Adrenal gland (tissue), 12 donors: ENCODE measurements around the gene PXDN. TPM values are rescaled to one million over a fixed set of nuclear protein-coding genes. Genes with fewer than 3 reads are reported as not detected.

Source experiments
- DNase-seq, 7 donors: peaks; one replicate each; pipeline ENCODE4 v3.0.0-alpha.2; 2019 to 2020
- H3K27ac ChIP-seq, 5 donors: fragments of 200-600 bp; sonication (generic) in 4 of 5; 1 replicate in 3 of 5; 2 replicates in 2 of 5; pipeline versions ENCODE4 v1.5.1 to v1.8.0; 2016 to 2020; ENCODE audit warnings: mild to moderate bottlenecking in 1 of 5
- H3K27me3 ChIP-seq: fragments of 200-600 bp; 2 replicates; pipeline ENCODE4 v1.8.0; 2021
- H3K36me3 ChIP-seq, 2 donors: fragments of 200-600 bp; replicated peaks in 1 of 2; 1 replicate in 1 of 2; 2 replicates in 1 of 2; pipeline versions ENCODE4 v1.5.1 to v1.8.0; 2018 to 2022
- H3K4me1 ChIP-seq, 2 donors: fragments of 200-600 bp; replicated peaks in 1 of 2; 1 replicate in 1 of 2; 2 replicates in 1 of 2; pipeline versions ENCODE4 v1.5.1 to v1.8.0; 2018 to 2021
- H3K4me3 ChIP-seq, 4 donors: fragments of 200-600 bp; sonication (generic) in 3 of 4; one replicate each; pipeline ENCODE4 v1.5.1; 2016 to 2018
- H3K9me3 ChIP-seq, 3 donors: fragments of 200-600 bp; sonication (generic) in 1 of 3; replicated peaks in 1 of 3; 1 replicate in 2 of 3; 2 replicates in 1 of 3; pipeline versions ENCODE4 v1.5.1 to v1.8.0; 2016 to 2021
- POLR2A ChIP-seq, 2 donors: fragments of 450-650 bp; IDR thresholded peaks; one replicate each; pipeline ENCODE4 v1.6.1; 2017; ENCODE audit warnings: antibody characterized with exemption in 2 of 2, mild to moderate bottlenecking in 2 of 2, moderate library complexity in 1 of 2
- WGBS, 4 donors: extraction: QIAGEN DNeasy Blood & Tissue Kit in 2 of 4; methylation state at CpG; one replicate each; pipeline versions ENCODE4 v1.1.5 to v1.1.7; 2013 to 2017; 5-methylcytosine and 5-hydroxymethylcytosine counted together
- intact Hi-C, 2 donors: fragments of 100-400 bp; cut with DNase I; formaldehyde crosslinking; loops; one replicate each; pipeline versions ENCODE4 v1.14.1 to v1.15.0; 2022 to 2023
- polyA plus RNA-seq, 3 donors: library from polyadenylated mRNA; stranded (reverse); fragments of 200-250 nt in 2 of 3; fragments of 350-450 nt in 1 of 3; fragmentation: Illumina TruSeq in 1 of 3; extraction: RNeasy Lipid Tissue Mini Kit (QIAGEN cat#74804) in 1 of 3; gene quantifications; one replicate each; pipeline ENCODE4 v1.2.3, GENCODE V29; 2013 to 2014
- total RNA-seq, 9 donors: library from RNA; depleted of rRNA in 4 of 9; stranded (reverse); fragments of >200 nt in 4 of 9; fragments of 120-200 nt in 1 of 9; fragmentation: NEBNext Ultra II Directional in 1 of 9; extraction: Animal tissue kit (Norgen Biotek cat#: 25700) in 1 of 9; gene quantifications; one replicate each; pipeline versions ENCODE4 v1.1.0 to v1.2.4, GENCODE V29; 2013 to 2023
- TF ChIP-seq, protein P1 (sequence below), 6 experiments: fragments of 450-650 bp in 4 of 6; fragments of 200-600 bp in 2 of 6; sonication (generic) in 1 of 6; IDR thresholded peaks; 1 replicate in 5 of 6; 2 replicates in 1 of 6; pipeline versions ENCODE4 v1.5.1 to v1.8.0; 2016 to 2021; ENCODE audit warnings: antibody characterized with exemption in 6 of 6, mild to moderate bottlenecking in 2 of 6, moderate library complexity in 1 of 6
- donor health status: healthy with polysubstance abuse.
- donor health status: Bipolar disorder and iron deficiency.
- donor health status: DM: yes; HTN: yes; CAD: no.
- donor health status: DM: no; HTN: no; CAD: no.
- donor health status: DM: no; HTN: no; CAD: no.
- donor health status: DM: yes; HTN: yes; CAD: no.

The PXDN gene
- total and polyA plus RNA-seq, 12 donors = 8.5 to 39.5 (median 22.1) TPM

DNA sequence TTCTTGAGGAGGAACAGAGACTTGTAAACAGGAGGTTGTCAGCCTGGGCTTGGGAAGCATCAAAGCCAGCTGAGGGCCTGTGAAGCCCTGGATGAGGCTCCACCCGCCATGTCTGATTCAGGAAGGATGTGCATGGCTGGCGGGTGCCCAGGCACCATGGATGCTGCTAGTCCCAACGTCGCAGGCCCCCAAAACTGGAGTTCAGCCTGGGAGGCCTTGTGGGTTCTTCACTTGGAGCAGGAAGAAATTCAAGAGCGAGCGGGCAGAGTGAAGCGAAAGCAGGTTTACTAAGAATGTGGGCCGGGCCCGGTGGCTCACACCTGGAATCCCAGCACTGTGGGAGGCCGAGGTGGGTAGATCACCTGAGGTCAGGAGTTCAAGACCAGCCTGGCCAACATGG is 12.1 kb upstream of the PXDN start:
- TF ChIP-seq, protein P1, sequence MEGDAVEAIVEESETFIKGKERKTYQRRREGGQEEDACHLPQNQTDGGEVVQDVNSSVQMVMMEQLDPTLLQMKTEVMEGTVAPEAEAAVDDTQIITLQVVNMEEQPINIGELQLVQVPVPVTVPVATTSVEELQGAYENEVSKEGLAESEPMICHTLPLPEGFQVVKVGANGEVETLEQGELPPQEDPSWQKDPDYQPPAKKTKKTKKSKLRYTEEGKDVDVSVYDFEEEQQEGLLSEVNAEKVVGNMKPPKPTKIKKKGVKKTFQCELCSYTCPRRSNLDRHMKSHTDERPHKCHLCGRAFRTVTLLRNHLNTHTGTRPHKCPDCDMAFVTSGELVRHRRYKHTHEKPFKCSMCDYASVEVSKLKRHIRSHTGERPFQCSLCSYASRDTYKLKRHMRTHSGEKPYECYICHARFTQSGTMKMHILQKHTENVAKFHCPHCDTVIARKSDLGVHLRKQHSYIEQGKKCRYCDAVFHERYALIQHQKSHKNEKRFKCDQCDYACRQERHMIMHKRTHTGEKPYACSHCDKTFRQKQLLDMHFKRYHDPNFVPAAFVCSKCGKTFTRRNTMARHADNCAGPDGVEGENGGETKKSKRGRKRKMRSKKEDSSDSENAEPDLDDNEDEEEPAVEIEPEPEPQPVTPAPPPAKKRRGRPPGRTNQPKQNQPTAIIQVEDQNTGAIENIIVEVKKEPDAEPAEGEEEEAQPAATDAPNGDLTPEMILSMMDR (IDR thresholded peaks at IDR 0.05) = no peak
- TF ChIP-seq POLR2A (IDR thresholded peaks at IDR 0.05) = no peak
- Histone ChIP-seq H3K9me3 (no peaks in the 10 kb centered on the region), H3K4me3 (no peak overlapping the region), H3K4me1 (no peaks in the 10 kb centered on the region), H3K27me3 (no peaks in the 10 kb centered on the region), H3K27ac (no peak overlapping the region), H3K36me3 (no peaks in the 10 kb centered on the region)
- intact Hi-C loops = no loop called here
- peak in 1 of 7 donors; percentile 39 for DNase-seq
- 84 to 93% (median 88%) methylated on average over 7 to 10 of the region's 10 CpGs for WGBS, 4 donors

DNA sequence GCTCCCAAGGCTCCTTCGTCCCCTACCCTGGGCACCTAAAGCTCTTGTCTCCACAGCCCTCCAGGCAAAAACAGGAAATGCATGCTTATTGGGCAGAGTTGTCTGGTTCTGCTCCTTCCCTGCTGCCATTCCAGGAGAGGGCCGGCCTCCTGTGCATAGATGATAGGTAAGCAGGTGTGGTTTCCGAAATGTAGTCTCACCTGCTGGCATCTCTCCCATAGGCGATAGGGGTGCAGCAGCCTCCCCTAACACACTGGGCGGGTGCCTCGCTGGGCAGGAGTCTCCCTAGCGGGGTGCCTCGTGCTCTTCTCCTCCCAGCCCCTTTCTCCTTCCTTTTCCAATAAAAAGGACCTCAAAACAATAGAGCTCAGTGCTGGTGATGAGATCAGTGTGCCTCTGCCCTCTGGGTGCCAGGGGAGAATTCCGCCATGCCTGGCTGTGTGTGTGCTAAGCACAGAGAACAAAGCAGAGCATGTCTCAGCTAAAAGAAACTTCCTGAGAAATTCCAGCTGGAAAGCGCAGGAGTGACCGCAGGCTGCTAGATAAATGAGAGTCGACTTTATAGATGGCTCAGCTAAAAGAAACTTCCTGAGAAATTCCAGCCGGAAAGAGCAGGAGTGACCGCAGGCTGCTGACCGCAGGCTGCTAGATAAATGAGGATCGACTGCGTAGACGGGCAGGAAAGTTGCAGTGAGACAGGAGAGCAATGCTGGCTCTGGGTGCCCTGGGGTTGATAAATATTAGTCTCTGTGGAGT is 11.3 kb upstream of the PXDN start:
- no peaks in the 10 kb centered on the region for H3K36me3 ChIP-seq
- H3K4me1 ChIP-seq = no peaks in the 10 kb centered on the region
- no peak for TF ChIP-seq POLR2A (IDR thresholded peaks at IDR 0.05)
- TF ChIP-seq, protein P1 (IDR thresholded peaks at IDR 0.05) = no peak
- DNase-seq = peak in 1 of 7 donors; percentile 53
- H3K9me3 ChIP-seq = no peaks in the 10 kb centered on the region
- H3K27ac ChIP-seq = no peak overlapping the region
- no peaks in the 10 kb centered on the region for H3K27me3 ChIP-seq
- WGBS, 4 donors = 72 to 76% (median 74%) methylated on average over 17 to 18 of the region's 18 CpGs
- intact Hi-C loops = no loop called here
- no peak overlapping the region for H3K4me3 ChIP-seq

DNA sequence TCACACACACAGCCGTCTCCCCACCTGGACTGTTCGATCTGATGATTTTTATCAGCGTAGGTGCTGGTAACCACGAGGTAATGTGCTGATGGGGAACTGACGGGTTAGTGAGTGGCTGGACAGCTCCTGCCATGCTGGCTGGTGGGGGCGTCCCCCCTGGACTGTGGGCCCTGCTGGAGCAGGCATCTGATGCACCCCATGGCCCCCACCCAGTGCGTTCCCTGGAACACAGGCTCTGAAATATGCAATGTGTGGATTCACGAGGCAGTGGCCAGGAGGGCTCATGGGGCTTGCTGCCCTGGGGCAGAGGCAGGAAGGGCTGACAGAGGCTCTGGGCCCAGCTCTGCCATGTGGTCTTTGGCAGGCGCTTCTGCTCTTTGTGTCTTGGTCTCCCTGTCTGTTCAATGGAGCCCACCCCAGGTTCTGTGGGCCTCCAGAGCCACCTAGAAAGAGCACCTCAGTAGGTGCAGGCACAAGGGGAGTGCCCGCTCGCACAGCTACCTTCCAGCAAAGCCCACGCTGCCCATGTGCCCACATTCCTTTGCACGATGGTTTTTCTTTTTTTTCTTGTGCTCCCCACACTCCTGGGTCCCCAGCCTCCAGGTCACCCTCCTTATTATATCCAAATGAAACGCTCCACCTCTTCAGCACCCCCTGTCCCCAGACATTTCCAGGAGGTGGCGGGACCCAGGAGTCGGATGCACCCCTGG is 10.3 kb upstream of the PXDN start:
- H3K4me1 ChIP-seq = no peaks in the 10 kb centered on the region
- TF ChIP-seq, protein P1 (IDR thresholded peaks at IDR 0.05) = no peak
- TF ChIP-seq POLR2A (IDR thresholded peaks at IDR 0.05) = no peak
- no peaks in the 10 kb centered on the region for H3K36me3 ChIP-seq
- DNase-seq = peak in 1 of 7 donors; percentile 41
- H3K4me3 ChIP-seq = no peak overlapping the region
- no peak overlapping the region for H3K27ac ChIP-seq
- 90 to 93% (median 91%) methylated on average over 13 to 16 of the region's 16 CpGs for WGBS, 4 donors
- H3K9me3 ChIP-seq = no peaks in the 10 kb centered on the region
- intact Hi-C loops = no loop called here
- H3K27me3 ChIP-seq = no peaks in the 10 kb centered on the region

DNA sequence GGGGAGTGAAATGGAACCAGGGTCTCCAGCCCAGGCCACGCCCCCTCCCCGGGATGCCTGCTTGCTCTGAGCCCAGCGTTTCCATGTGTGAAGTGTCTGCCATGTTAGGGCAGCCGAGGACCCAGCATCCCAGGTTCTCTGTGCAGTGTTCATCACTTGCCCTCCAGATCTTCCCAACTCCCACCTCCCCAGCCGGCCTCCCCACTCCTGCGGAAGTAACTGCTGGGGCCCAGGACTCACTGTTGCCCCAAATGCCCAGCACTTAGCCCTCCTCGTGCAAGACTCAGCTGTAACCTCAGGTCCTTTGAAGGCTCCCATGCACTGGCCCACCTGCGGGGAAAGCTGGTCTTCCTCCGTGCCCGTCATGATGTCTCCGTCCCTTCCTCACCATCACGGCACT is 9.7 kb upstream of the PXDN start:
- H3K4me1 ChIP-seq = no peaks in the 10 kb centered on the region
- DNase-seq = peak in 1 of 7 donors; percentile 44
- WGBS, 4 donors = 84 to 86% (median 85%) methylated on average over 12 of the region's 12 CpGs
- H3K27ac ChIP-seq = no peak overlapping the region
- no peak for TF ChIP-seq POLR2A (IDR thresholded peaks at IDR 0.05)
- TF ChIP-seq, protein P1 (IDR thresholded peaks at IDR 0.05) = no peak
- H3K27me3 ChIP-seq = no peaks in the 10 kb centered on the region
- no peaks in the 10 kb centered on the region for H3K36me3 ChIP-seq
- intact Hi-C loops = no loop called here
- no peaks in the 10 kb centered on the region for H3K9me3 ChIP-seq
- H3K4me3 ChIP-seq = no peak overlapping the region
